Mesenchymal stem cell (in vitro differentiated cells and primary cell): ENCODE data around the gene PLTP.

Source experiments
- DNase-seq: peaks from one replicate; pipeline ENCODE4 v3.0.0-alpha.2; 2013
- H2AFZ ChIP-seq: one replicate; pipeline ENCODE4 v1.6.1; 2013; ENCODE audit warnings: low read depth, mild to moderate bottlenecking, control low read depth, inconsistent platforms, low read length, moderate library complexity
- H2AK5ac ChIP-seq: 2 replicates; pipeline ENCODE4 v1.6.1; 2013; ENCODE audit warnings: low read length, moderate library complexity, mild to moderate bottlenecking, inconsistent platforms; ENCODE audit not compliant: severe bottlenecking
- H2BK120ac ChIP-seq: one replicate; pipeline ENCODE4 v1.6.1; 2013; ENCODE audit warnings: low read depth, mild to moderate bottlenecking, inconsistent platforms, low read length, moderate library complexity
- H2BK12ac ChIP-seq, 2 experiments: one replicate each; pipeline ENCODE4 v1.6.1; 2013; ENCODE audit warnings: inconsistent platforms in 2 of 2, low read length in 2 of 2, mild to moderate bottlenecking in 2 of 2, moderate library complexity in 2 of 2, control low read depth in 1 of 2
- H2BK15ac ChIP-seq: one replicate; pipeline ENCODE4 v1.6.1; 2013; ENCODE audit warnings: mild to moderate bottlenecking, low read depth, inconsistent platforms; ENCODE audit not compliant: poor library complexity, severe bottlenecking
- H2BK5ac ChIP-seq: 2 replicates; pipeline ENCODE4 v1.6.1; 2013; ENCODE audit warnings: low read depth, mild to moderate bottlenecking, low read length, control low read depth, inconsistent platforms; ENCODE audit not compliant: poor library complexity, severe bottlenecking
- H3K14ac ChIP-seq, 2 experiments: one replicate each; pipeline ENCODE4 v1.6.1; 2013; ENCODE audit warnings: inconsistent platforms in 2 of 2, low read length in 2 of 2, control low read depth in 1 of 2, mild to moderate bottlenecking in 1 of 2, moderate library complexity in 1 of 2
- H3K18ac ChIP-seq, 2 experiments: one replicate each; pipeline ENCODE4 v1.6.1; 2013; ENCODE audit warnings: inconsistent platforms in 2 of 2, low read length in 2 of 2, control low read depth in 1 of 2, low read depth in 1 of 2, mild to moderate bottlenecking in 1 of 2
- H3K23ac ChIP-seq, 2 experiments: one replicate each; pipeline ENCODE4 v1.6.1; 2013; ENCODE audit warnings: inconsistent platforms in 2 of 2, low read length in 2 of 2, mild to moderate bottlenecking in 2 of 2, moderate library complexity in 2 of 2, control low read depth in 1 of 2
- H3K27ac ChIP-seq: 2 replicates; pipeline ENCODE4 v1.5.1; 2013; ENCODE audit warnings: mild to moderate bottlenecking, moderate library complexity, low read length, control low read depth, inconsistent platforms; ENCODE audit not compliant: poor library complexity, severe bottlenecking
- H3K27me3 ChIP-seq, 2 experiments: 2 replicates each; pipeline versions ENCODE4 v1.6.1 to v1.7.0; 2013; ENCODE audit warnings: low read length in 2 of 2, mild to moderate bottlenecking in 2 of 2, moderate library complexity in 2 of 2, control low read depth in 1 of 2, inconsistent platforms in 1 of 2; ENCODE audit not compliant: control insufficient read depth in 1 of 2, insufficient read depth in 1 of 2
- H3K36me3 ChIP-seq, 2 experiments: 2 replicates each; pipeline versions ENCODE4 v1.6.1 to v1.7.0; 2013; ENCODE audit warnings: low read length in 2 of 2, control low read depth in 1 of 2, inconsistent platforms in 1 of 2, low read depth in 1 of 2, mild to moderate bottlenecking in 1 of 2; ENCODE audit not compliant: insufficient read depth in 2 of 2, control insufficient read depth in 1 of 2
- H3K4ac ChIP-seq, 2 experiments: one replicate each; pipeline ENCODE4 v1.6.1; 2013; ENCODE audit warnings: inconsistent platforms in 2 of 2, low read length in 2 of 2, mild to moderate bottlenecking in 2 of 2, moderate library complexity in 2 of 2, control low read depth in 1 of 2, low read depth in 1 of 2
- H3K4me1 ChIP-seq: 2 replicates; pipeline ENCODE4 v1.6.1; 2013; ENCODE audit warnings: low read depth, low read length, control low read depth; ENCODE audit not compliant: control insufficient read depth, insufficient read depth
- H3K4me2 ChIP-seq: 2 replicates; pipeline ENCODE4 v1.6.1; 2013; ENCODE audit warnings: low read length, mild to moderate bottlenecking, inconsistent platforms; ENCODE audit not compliant: poor library complexity, severe bottlenecking
- H3K4me3 ChIP-seq, 2 experiments: 2 replicates each; pipeline versions ENCODE4 v1.5.1 to v1.7.0; 2013; ENCODE audit warnings: low read length in 2 of 2, mild to moderate bottlenecking in 2 of 2, control low read depth in 1 of 2, low read depth in 1 of 2; ENCODE audit not compliant: insufficient read depth in 1 of 2
- H3K79me1 ChIP-seq: replicated peaks from 2 replicates; pipeline ENCODE4 v1.6.1; 2013; ENCODE audit warnings: mild to moderate bottlenecking, control low read depth, low read length, inconsistent platforms; ENCODE audit not compliant: poor library complexity, severe bottlenecking
- H3K9ac ChIP-seq: 2 replicates; pipeline ENCODE4 v1.7.0; 2013; ENCODE audit warnings: mild to moderate bottlenecking, low read length, moderate library complexity
- H3K9me3 ChIP-seq: 2 replicates; pipeline ENCODE4 v1.7.0; 2013; ENCODE audit warnings: mild to moderate bottlenecking, low read length; ENCODE audit not compliant: control insufficient read depth
- H4K8ac ChIP-seq: one replicate; pipeline ENCODE4 v1.6.1; 2013; ENCODE audit warnings: inconsistent platforms, mild to moderate bottlenecking, low read length, moderate library complexity
- H4K91ac ChIP-seq: one replicate; pipeline ENCODE4 v1.6.1; 2013; ENCODE audit warnings: mild to moderate bottlenecking, low read length, inconsistent platforms
- WGBS: methylation state at CpG from one replicate; pipeline ENCODE4 v1.1.7; 2013; ENCODE audit warnings: mixed read lengths; 5-methylcytosine and 5-hydroxymethylcytosine counted together

The PLTP gene

GRCh38 chr20:45853484-45853883, 58.5 kb downstream of the PLTP start:
- Histone ChIP-seq H3K9ac (no peak overlapping the region), H4K91ac (no peak overlapping the region), H2BK120ac (no peak overlapping the region), H2BK5ac (no peak overlapping the region), H4K8ac (no peak overlapping the region), H3K4me3 (no peak overlapping the region), H3K9me3 (no peaks in the 10 kb centered on the region), H3K14ac (no peak overlapping the region), H3K4me2 (no peak overlapping the region), H3K4me1 (peaks cover 22% of the 10 kb centered on the region), H2AK5ac (no peak overlapping the region), H3K4ac (no peak overlapping the region), H3K79me1 (peaks cover 35% of the 10 kb centered on the region), H3K27ac (no peak overlapping the region), H3K18ac (no peak overlapping the region), H3K27me3 (no peaks in the 10 kb centered on the region), H2BK12ac (no peak overlapping the region), H2AFZ (no peak overlapping the region), H3K23ac (no peak overlapping the region), H3K36me3 (peaks cover 18 to 45% of the 10 kb centered on the region in 2 experiments), H2BK15ac (no peak overlapping the region)
- DNase-seq = no peak
- 89% methylated on average over 1 of the region's 2 CpGs for WGBS

DNA sequence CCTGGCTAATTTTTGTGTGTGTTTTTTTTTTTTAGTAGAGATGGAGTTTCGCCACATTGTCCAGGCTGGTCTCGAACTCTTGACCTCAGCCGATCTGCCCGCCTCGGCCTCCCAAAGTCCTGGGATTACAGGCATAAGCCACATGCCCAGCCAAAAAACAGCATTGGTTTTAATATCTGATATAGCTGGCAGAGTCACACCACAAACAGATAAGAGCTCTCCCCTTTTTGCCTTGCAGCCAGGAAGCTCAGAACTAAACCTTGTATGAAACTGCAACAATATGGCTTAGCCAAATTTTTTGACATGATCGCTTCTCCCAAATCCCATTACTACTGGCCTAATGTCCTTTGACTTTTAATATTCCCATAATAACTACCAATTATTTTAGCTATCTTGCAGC, 59.6 kb downstream of the PLTP start:
- no peaks in the 10 kb centered on the region for H3K9me3 ChIP-seq
- H3K4me1 ChIP-seq = peaks cover 16% of the 10 kb centered on the region
- no peak overlapping the region for H2BK15ac ChIP-seq
- no peak overlapping the region for H2AFZ ChIP-seq
- H3K27me3 ChIP-seq = no peaks in the 10 kb centered on the region
- no peak overlapping the region for H3K9ac ChIP-seq
- H2BK5ac ChIP-seq = no peak overlapping the region
- no peak overlapping the region for H4K91ac ChIP-seq
- H3K14ac ChIP-seq = no peak overlapping the region
- DNase-seq = no peak
- WGBS = 99% methylated on average over 6 of the region's 6 CpGs
- no peak overlapping the region for H3K18ac ChIP-seq
- H2BK120ac ChIP-seq = no peak overlapping the region
- H3K4me3 ChIP-seq = no peak overlapping the region
- H2BK12ac ChIP-seq = no peak overlapping the region
- no peak overlapping the region for H3K23ac ChIP-seq
- no peak overlapping the region for H3K4ac ChIP-seq
- no peak overlapping the region for H3K4me2 ChIP-seq
- no peak overlapping the region for H2AK5ac ChIP-seq
- peaks cover 21 to 51% of the 10 kb centered on the region in 2 experiments for H3K36me3 ChIP-seq
- H4K8ac ChIP-seq = no peak overlapping the region
- H3K79me1 ChIP-seq = peaks cover 33% of the 10 kb centered on the region
- no peak overlapping the region for H3K27ac ChIP-seq

- H3K27ac ChIP-seq = no peak overlapping the region
- no peak overlapping the region for H3K4me3 ChIP-seq
- H2BK5ac ChIP-seq = no peak overlapping the region
- no peak overlapping the region for H3K4ac ChIP-seq
- H2AK5ac ChIP-seq = no peak overlapping the region
- no peaks in the 10 kb centered on the region for H3K27me3 ChIP-seq
- no peak overlapping the region for H4K8ac ChIP-seq
- no peak overlapping the region for H2AFZ ChIP-seq
- peaks cover 21 to 58% of the 10 kb centered on the region in 2 experiments for H3K36me3 ChIP-seq
- peaks cover 33% of the 10 kb centered on the region for H3K79me1 ChIP-seq
- no peaks in the 10 kb centered on the region for H3K9me3 ChIP-seq
- H2BK120ac ChIP-seq = no peak overlapping the region
- H3K23ac ChIP-seq = no peak overlapping the region
- H4K91ac ChIP-seq = no peak overlapping the region
- no peak overlapping the region for H3K9ac ChIP-seq
- peaks cover 13% of the 10 kb centered on the region for H3K4me1 ChIP-seq
- H3K18ac ChIP-seq = no peak overlapping the region
- no peak for DNase-seq
- no peak overlapping the region for H2BK12ac ChIP-seq
- H3K14ac ChIP-seq = no peak overlapping the region
- H3K4me2 ChIP-seq = no peak overlapping the region
- H2BK15ac ChIP-seq = no peak overlapping the region
Measured at GRCh38 chr20:45851501-45851900, 60.5 kb downstream of the PLTP start.

GRCh38 chr20:45850926-45851325, 61.0 kb downstream of the PLTP start:
- Histone ChIP-seq H2BK5ac (no peak overlapping the region), H3K23ac (no peak overlapping the region), H4K91ac (no peak overlapping the region), H2BK120ac (no peak overlapping the region), H3K9me3 (no peaks in the 10 kb centered on the region), H3K4me1 (peaks cover 8% of the 10 kb centered on the region), H3K4ac (peak overlapping the region in 1 of 2 experiments; percentile 35), H3K18ac (no peak overlapping the region), H4K8ac (peak overlapping the region; percentile 41), H2AFZ (no peak overlapping the region), H3K27me3 (no peaks in the 10 kb centered on the region), H3K4me2 (no peak overlapping the region), H3K4me3 (no peak overlapping the region), H3K14ac (no peak overlapping the region), H2BK12ac (no peak overlapping the region), H2BK15ac (no peak overlapping the region), H3K79me1 (peaks cover 35% of the 10 kb centered on the region), H3K27ac (no peak overlapping the region), H2AK5ac (no peak overlapping the region), H3K9ac (no peak overlapping the region), H3K36me3 (peaks cover 21 to 64% of the 10 kb centered on the region in 2 experiments)
- no peak for DNase-seq
- 96% methylated on average over 1 of the region's 1 CpG for WGBS
